A673 (cell line): ENCODE data around the gene GATA2. TPM values are rescaled to one million over a fixed set of nuclear protein-coding genes. Genes with fewer than 3 reads are reported as not detected.

Source experiments
- BruUV-seq: library from RNA; stranded (reverse); fragments of 400-500 nt; replicated peaks from 2 replicates; lab custom pipeline; 2021; lab: Mats Ljungman, UMichigan
- CTCF ChIA-PET: fragments of 300-600 bp; sonication (Branson Sonifier 250); formaldehyde crosslinking; loops from one replicate; lab custom pipeline; 2022; ENCODE audit warnings: antibody characterized with exemption; lab: Charles Lee
- POLR2A ChIA-PET: fragments of 300-600 bp; sonication (Branson Sonifier 250); formaldehyde crosslinking; loops from one replicate; lab custom pipeline; 2022; ENCODE audit warnings: antibody characterized with exemption; ENCODE audit not compliant: low non-redundant PET; lab: Charles Lee
- DNase-seq: peaks from one replicate; pipeline ENCODE4 v3.0.0-alpha.2; 2015; ENCODE audit warnings: low spot score
- H3K27ac ChIP-seq: fragments of 200-600 bp; sonication (generic); 2 replicates; pipeline ENCODE4 v1.5.1; 2016; ENCODE audit warnings: mixed run types, low read depth, mild to moderate bottlenecking, mixed read lengths, antibody characterized with exemption, low read length; ENCODE audit not compliant: poor library complexity, severe bottlenecking
- H3K27me3 ChIP-seq: fragments of 200-600 bp; sonication (generic); replicated peaks from 2 replicates; pipeline ENCODE4 v1.6.1; 2017; ENCODE audit warnings: mixed run types, low read depth, mild to moderate bottlenecking, mixed read lengths, antibody characterized with exemption, low read length; ENCODE audit not compliant: insufficient read depth, poor library complexity
- H3K36me3 ChIP-seq: fragments of 200-600 bp; sonication (generic); 2 replicates; pipeline ENCODE4 v1.6.1; 2016; ENCODE audit warnings: mixed run types, mild to moderate bottlenecking, mixed read lengths, antibody characterized with exemption, low read length; ENCODE audit not compliant: insufficient read depth, poor library complexity, severe bottlenecking
- H3K4me1 ChIP-seq: fragments of 200-600 bp; sonication (generic); 2 replicates; pipeline ENCODE4 v1.6.1; 2017; ENCODE audit warnings: mixed run types, mild to moderate bottlenecking, mixed read lengths, antibody characterized with exemption, low read length; ENCODE audit not compliant: insufficient read depth, poor library complexity, severe bottlenecking
- H3K4me3 ChIP-seq: fragments of 200-600 bp; sonication (generic); 2 replicates; pipeline ENCODE4 v1.5.1; 2016; ENCODE audit warnings: low read depth, mixed run types, mild to moderate bottlenecking, mixed read lengths, low read length; ENCODE audit not compliant: poor library complexity, severe bottlenecking
- H3K9me3 ChIP-seq: fragments of 200-600 bp; sonication (generic); 2 replicates; pipeline ENCODE4 v1.6.1; 2016; ENCODE audit warnings: mixed run types, low read depth, mild to moderate bottlenecking, mixed read lengths, antibody characterized with exemption, low read length; ENCODE audit not compliant: poor library complexity, severe bottlenecking
- CTCF ChIP-seq: fragments of 300-800, 200-600 bp; sonication (generic); conservative IDR thresholded peaks from 2 replicates; pipeline ENCODE4 v1.5.1; 2017; ENCODE audit warnings: low read depth, mild to moderate bottlenecking, antibody characterized with exemption, low read length, moderate library complexity, mixed read lengths
- EZH2 ChIP-seq: fragments of 200-600 bp; sonication (generic); IDR thresholded peaks from 2 replicates; pipeline ENCODE4 v1.6.1; 2017; ENCODE audit warnings: borderline replicate concordance, low read depth, mild to moderate bottlenecking, mixed read lengths, antibody characterized with exemption, low read length; ENCODE audit not compliant: poor library complexity, severe bottlenecking
- intact Hi-C: fragments of 100-400 bp; cut with micrococcal nuclease; formaldehyde crosslinking; loops from one replicate; pipeline ENCODE4 v1.10.0; 2022; ENCODE audit not compliant: unreplicated experiment
- total RNA-seq: library from RNA; stranded (reverse); gene quantifications from 2 replicates; pipeline ENCODE4 v1.2.3, GENCODE V29; 2021

GATA2 gene
- total RNA-seq, 1 experiment from 2014 or later, result 19.4 TPM

- DNase-seq, result no peak
- ChIA-PET POLR2A (no interaction called here), CTCF (no interaction called here)
- no peaks in the 10 kb centered on the region for H3K36me3 ChIP-seq
- H3K9me3 ChIP-seq, result no peaks in the 10 kb centered on the region
- intact Hi-C loops, result no loop called here
- no peak overlapping the region for H3K27ac ChIP-seq
- TF ChIP-seq EZH2, result no peak
- TF ChIP-seq CTCF, result no peak
- H3K4me1 ChIP-seq, result no peaks in the 10 kb centered on the region
- H3K27me3 ChIP-seq, result no peaks in the 10 kb centered on the region
- BruUV-seq, result no TSS peak
- H3K4me3 ChIP-seq, result no peak overlapping the region
These were observed 30.6 kb upstream of the GATA2 start for GRCh38 chr3:128523591-128523990.

GRCh38 chr3:128521715-128522114, 28.7 kb upstream of the GATA2 start:
- POLR2A ChIA-PET, result no interaction called here

GRCh38 chr3:128518587-128519490, 25.8 kb upstream of the GATA2 start:
- TF ChIP-seq EZH2 (no peak), CTCF (no peak)
- POLR2A ChIA-PET, result no interaction called here
- intact Hi-C loops, result no loop called here
- Histone ChIP-seq H3K9me3 (peaks cover 13% of the 10 kb centered on the region), H3K36me3 (no peaks in the 10 kb centered on the region), H3K4me1 (no peaks in the 10 kb centered on the region), H3K27ac (no peak overlapping the region), H3K4me3 (no peak overlapping the region), H3K27me3 (no peaks in the 10 kb centered on the region)
- no peak for DNase-seq
- CTCF ChIA-PET, result no interaction called here
- BruUV-seq, result no TSS peak

More at GRCh38 chr3:128521715-128522114, 28.7 kb upstream of the GATA2 start:
- Histone ChIP-seq H3K9me3 (no peaks in the 10 kb centered on the region), H3K27ac (no peak overlapping the region), H3K27me3 (no peaks in the 10 kb centered on the region), H3K4me1 (no peaks in the 10 kb centered on the region), H3K4me3 (no peak overlapping the region), H3K36me3 (no peaks in the 10 kb centered on the region)
- DNase-seq, result no peak
- CTCF ChIA-PET, result no interaction called here
- TF ChIP-seq CTCF (no peak), EZH2 (no peak)
- no TSS peak for BruUV-seq
- intact Hi-C loops, result no loop called here
